Stimulated activated CD4-positive, alpha-beta T cell treated with anti-CD3 and anti-CD28 coated beads, Interleukin-2, amount 100 ng/mL, for 4 hours (primary cell): ENCODE measurements around the gene PRKN.
"Not testable (repeated sequence)": the region's sequence is repeated elsewhere in the genome, so short reads cannot be mapped to it uniquely, and the experiment has no call there.

ENCODE experiments used
- DNase-seq: peaks from one replicate; pipeline ENCODE4 v3.0.0-alpha.2; 2020; ENCODE audit warnings: low read depth

The PRKN gene

DNA sequence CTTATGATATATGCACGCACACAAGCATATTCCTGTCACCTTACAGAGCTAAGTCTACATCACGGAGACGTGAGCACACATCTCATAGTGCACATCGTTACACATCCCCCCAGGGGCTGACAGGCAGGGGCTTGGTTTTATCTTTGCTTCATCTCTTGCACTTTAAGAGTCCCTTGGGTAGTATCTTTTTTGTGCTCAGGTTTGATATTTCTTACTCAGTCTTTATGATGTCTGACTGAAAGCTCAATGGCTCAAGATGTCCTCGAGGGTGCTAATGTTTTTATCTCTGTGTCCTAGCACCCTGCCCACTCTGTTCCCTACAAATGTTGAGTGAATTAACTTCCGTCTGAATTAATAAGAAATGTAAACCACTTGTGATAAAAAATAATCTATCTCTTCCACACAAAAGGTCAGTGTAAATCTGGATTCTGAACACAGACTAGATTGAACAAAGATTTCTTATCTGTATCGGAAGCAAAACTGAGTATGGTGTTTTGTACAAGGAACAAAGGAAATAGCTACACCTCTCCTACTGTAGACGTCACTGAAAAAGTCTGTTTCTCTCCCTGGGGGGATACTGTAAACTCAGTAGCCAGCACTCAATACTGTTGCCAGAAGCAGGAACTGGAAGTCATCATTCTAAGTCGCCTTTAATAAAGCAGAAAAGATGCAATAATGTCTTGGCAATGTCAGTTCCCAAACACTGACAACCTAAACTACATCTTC, 195.1 kb downstream of the PRKN start:
- DNase-seq = no peak

DNA sequence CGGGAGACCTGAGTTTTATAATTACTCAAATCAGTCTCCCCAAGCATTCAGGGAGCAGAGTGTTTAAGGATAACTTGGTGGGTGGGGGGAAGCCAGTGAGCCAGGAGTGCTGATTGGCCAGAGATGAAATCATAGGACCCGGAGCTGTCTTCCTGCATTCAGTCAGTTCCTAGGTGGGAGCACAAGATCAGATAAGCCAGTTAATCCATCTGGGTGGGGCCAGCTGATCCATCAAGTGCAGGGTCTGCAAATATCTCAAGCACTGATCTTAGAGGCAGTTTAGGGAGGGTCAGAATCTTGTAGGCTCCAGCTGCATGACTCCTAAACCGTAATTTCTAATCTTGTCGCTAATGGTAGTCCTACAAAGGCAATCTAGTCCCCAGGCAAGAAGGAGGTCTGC, 196.2 kb downstream of the PRKN start:
- DNase-seq = not testable (repeated sequence)

DNA sequence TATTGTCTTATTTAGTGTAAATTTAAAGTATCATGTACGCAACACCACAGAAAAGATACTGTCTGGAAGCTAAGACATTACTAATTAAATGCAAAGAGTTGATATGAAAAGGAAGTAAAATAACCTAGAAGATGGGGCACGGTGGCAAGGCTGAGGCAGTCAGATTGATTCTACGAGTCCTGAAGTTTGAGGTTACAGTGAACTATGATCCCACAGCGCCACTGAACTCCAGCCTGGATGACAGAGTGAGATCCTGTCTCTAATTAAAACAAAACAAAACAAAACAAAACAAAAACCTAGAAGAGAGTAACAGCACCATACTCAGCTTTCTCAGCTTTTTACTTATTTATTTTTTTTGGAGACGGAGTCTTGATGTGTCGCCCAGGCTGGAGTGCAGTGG, 199.0 kb downstream of the PRKN start:
- no peak for DNase-seq

DNA sequence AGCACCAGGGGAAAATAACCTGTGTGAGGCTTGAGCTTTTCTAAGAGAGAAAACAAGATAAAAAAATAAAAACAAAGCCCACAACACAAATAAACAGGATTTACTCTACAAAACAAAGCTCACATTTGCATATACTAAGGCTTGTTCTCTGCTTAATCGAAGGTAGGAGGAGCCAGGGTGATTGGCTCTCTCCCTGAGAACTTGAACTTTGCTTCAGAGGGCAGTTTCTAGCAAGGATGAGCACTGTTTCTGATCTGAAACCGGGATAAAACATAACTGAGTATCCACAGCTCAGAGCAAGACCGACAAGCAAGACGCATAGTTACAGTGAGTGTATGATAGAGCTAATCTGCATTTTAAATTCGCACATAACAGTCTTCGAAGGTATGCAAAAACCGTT, 200.6 kb downstream of the PRKN start:
- DNase-seq = no peak

DNA sequence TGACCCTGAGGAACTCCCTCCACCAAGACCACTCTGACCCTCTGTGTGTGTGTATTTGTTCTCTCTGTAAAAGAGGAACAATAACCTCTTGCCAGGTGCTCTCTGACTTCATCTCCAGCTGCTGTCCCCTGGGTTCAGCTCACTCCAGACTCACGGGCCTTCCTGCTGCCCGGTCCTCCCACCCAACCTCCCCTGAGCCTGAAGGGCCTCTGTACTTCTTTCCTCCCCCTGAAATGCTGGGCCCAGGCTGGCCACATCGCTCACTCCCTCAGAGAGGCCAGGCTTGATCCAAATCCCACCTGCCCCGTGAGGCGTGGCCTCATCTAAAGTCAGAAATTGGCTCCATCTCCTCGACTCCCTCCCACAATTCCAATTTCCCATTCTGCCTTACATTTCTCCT, 202.4 kb downstream of the PRKN start:
- no peak for DNase-seq

DNA sequence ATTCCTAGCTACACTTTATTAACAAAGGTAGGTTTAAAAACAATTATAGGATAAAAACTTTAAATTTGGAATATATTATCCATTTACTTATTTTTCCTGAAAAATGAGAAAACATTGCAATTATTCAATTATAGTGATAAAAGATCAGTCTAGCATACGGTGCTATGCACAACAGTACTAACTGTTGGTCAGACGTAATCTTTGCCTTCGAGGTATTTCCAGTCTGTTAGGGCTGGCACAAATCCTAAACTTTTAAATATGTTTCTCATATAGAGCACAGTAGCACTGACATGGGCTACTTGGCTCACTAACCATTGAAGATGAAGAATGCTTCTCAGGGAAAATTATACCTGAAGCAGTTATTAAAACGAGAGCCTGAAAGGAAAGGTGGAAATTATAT, 214.8 kb downstream of the PRKN start:
- DNase-seq = no peak

DNA sequence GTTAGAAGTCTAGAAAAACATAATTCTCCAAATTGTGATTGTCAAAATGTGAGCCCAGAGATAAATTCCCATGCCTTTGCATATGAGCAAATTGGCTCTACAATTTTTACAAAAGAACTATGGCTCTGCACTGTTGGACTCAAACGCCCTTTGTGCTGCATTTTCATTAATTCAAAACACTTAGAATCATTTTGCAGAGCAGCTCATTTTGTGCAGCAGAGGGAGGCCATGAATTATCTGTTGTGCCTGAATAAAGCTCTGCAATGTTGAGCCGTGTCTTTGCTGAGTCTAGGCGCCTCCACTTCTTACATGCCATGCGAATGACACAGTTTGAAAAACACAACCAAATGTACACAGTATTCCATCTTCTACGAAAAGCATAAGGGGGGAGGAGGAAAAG, 230.2 kb downstream of the PRKN start:
- no peak for DNase-seq

DNA sequence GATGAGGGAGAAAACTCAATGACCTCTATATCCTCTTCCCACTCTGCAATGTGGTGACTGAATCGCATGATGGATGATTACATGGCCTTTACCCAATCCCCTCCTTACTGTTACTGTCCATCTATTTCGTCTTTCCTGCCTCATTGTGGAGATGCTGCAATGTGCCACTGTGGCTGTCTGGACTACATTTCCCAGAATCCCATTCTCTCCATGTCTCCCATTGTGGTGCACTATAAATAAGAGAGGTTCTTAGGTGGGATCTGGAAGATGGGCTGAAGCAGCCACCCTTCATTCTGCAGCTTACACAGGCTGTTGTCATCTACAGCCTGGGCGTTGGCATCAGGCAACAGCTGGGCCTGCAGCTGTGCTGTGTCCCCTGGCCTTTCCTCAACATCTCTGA, 233.6 kb downstream of the PRKN start:
- DNase-seq = no peak

DNA sequence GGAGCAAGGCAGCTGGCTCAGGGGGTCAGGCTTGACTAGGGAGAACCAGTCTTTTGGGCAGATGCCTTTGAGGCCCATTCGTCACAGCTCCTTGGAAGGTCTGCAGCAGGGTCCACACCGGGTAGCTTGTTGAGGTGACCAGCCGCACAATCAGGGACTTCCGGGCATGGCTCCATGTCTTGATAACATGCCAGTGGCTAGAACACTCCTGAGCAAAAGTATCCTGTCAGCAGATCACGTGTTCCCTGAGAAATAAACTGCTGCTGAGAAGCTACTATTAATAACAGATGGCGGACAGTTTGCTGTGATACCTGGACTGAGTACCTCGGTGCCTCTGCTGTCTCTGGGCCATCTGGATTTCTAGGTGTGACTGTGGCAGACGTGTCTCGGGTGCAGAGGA, 235.9 kb downstream of the PRKN start:
- DNase-seq = no peak

DNA sequence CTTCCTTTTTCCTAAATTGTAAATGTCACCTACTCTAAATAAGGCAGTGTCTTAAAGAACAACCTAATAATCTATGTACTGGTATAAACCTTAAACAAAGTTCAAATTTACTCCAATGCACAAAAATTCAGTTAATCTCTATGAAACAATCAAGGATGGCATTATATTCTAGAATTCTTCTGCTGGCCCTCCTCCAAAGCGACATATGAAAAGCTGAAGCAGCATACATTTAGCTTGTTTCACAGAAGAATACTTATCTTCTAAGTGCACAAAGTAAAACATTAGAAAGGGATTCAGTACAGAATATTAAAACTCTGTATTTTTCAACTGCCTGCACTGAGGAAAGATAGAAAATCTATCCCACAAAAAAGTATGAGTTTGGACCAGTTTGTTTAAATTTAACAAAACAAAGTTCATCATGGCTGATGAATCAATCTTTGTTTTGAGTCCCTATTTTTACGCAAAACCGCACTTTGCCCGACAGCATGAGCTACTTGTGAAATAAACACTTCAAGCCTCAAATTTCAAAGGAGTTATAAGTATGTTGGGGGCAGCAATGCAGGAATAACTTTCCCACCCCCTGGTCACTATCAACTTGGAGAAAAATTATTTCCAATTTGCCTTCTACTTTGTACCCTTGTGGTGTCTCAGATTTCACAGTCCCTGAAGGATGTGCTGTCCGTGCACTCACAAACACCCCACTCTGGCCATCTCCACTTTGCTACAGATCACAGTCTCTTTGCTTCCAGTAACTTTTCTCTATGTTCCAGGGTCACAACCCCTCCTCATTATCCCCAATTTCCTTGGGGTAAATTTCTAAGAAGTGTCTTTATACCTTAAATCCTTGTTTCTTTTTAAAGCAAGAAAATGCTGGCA, 238.2 kb downstream of the PRKN start:
- no peak for DNase-seq

DNA sequence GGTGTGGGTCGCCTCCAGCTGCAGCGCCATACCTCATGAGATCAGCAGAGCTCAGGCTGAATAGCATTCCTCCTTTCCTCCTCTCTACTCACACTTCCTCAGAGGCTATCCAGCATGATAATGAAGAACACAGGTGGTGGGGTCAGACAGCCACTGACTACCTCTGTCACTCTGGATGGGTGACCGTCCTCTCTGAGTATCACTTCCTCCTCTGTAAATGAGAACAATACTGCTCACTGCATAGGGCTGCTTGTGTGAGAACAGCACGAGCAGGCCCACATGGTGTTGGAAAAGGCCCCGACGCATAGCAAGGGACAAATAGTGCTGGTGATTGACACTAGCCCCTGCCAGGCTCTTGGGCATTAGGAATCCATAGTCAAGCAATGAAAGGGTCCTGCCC, 239.1 kb downstream of the PRKN start:
- no peak for DNase-seq

DNA sequence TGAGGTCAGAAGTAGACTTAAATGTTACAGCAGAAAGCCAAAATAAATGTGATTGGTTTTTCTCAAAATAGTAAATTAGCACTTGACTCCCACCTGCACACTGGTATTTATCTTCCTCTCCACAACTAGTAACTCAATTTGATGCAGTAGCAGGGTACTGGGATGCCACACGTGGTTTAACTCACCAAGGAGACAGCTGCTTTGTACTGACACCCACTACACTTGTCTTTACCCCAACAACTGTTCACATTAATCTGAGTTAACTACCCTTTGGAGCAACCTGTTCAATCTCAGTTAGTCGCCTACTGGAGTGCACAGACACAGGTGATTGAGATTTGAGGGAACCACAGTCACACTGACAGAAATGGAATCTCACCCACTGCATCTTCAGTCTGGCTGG, 242.1 kb downstream of the PRKN start:
- no peak for DNase-seq

DNA sequence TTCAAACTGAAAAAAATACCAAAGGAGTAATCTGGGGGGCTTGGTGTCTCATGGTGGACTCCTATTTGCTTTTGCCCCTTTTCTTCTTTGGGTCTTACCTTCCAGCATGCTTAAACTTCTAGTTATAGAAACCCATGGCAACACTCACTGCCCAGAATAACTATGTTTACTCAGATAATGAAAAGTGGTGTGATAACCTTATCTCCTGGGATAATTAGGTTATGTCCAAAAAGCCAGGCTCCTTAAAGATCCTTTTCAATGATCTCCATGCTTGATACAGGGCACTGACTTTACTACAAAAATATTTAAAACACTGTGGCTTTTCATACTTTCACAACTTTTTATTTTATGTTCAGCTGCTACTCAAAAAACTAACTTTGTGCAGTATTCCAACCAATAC, 245.6 kb downstream of the PRKN start:
- no peak for DNase-seq

DNA sequence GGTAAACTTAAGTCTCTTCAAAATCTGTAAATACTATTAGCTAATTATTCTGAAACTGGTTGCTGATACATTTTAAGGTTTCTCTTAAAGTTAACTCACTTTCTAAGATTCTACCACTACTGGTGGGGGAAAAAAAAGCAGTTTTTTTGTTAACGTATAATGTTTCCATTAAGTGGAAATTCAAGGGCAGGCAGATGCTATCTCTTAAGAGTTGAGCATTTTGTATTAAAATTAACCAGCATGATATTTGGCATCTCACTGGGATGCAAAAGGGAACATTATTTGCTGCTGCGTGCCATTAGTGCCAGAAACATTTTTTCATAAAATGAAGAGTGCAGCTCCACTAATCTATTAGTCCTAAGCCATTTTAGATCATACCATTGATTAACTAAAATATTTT, 246.2 kb downstream of the PRKN start:
- DNase-seq = no peak

DNA sequence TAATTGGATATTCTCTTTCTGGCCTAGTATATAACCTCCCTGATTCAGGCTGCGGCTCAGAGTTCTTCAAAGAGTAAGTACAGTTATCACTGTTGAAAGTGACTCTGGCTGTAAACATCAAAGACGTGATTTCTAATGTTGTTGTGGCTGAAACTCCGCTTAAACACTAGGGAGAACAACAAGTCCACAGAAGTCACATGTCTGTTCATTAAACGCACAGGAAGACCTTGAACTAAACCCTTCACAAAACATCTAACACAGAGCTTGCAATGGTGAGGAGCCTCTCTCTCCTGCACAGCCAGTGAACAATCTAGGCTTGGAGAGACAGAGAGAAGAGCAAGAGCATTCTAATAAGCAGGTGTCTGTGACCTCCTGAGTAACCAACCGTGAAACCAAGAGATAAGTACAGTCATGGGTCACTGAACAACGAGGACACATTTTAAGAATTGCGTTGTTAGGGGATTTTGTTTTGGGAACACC, 249.3 kb downstream of the PRKN start:
- no peak for DNase-seq

DNA sequence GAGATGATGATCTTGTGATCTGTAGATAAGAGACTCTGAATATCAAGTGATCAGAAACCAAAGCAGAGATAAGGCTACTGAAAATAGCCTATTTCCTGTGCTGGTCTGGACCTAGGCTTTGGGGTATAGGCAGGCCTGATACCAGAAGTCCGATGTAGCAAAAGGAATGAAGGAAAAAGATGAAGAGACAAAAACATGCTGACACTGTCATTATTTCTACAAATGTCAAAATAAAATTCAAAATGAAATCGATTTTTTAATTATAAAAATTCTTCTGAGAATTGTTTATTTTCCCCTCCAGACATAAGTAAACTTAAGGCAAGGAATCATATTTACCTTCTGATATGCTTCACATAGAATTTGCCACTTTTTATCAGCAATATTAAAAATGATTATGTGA, 252.8 kb downstream of the PRKN start:
- DNase-seq = no peak

DNA sequence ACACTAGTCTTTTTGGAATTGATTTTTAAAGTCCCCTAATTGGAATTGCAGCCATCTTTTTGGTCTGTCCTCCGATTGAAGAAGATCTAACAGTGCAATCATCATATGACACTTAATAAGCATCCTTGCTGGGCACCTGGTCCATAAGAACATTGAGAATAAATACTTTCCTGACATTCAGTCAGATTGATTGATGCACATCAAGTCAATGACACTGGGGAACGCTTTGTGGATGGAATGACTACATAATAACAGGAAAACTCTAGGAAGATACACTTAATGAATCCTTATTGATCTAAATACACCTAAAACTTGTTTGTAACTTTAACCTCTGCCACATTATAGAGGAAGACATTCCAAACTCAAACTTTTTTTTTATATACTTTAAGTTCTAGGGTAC, 255.7 kb downstream of the PRKN start:
- DNase-seq = no peak

DNA sequence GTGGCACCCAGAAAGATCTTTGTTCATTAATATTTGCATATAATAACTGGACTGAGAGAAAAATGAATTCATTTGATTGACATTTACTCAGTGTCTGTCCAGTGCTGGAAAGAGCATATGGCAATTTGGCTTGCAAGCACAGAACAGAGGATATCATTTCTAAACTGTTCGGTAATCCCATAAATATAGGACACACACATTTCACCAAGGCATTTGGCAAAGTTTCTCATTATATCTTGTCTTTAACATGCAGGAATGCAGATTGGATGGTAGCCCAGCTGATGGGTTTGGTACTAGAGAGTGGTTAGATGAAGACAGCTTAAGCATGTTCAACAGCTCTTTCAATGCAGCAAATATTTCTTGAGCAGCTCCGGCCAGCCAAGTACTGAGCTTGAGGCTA, 259.2 kb downstream of the PRKN start:
- no peak for DNase-seq

DNA sequence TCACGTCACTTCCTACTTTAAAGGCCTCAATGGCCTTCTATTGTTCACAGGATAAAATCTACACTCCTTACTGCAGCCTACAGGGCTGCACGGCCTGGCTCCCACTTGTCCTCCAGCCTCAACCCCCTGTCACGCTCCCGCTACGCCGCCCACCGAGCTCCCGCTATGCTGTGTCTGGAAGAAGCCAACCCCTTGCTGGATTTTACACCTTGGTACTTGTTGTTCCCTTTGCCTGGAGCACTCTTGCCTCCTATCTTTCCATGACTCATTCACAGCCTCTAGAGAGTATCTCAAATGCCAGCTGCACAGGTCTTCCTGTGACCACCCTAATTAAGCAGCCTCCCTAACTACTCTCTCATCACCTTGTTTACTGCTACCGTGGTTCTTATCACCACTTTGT, 259.9 kb downstream of the PRKN start:
- no peak for DNase-seq

DNA sequence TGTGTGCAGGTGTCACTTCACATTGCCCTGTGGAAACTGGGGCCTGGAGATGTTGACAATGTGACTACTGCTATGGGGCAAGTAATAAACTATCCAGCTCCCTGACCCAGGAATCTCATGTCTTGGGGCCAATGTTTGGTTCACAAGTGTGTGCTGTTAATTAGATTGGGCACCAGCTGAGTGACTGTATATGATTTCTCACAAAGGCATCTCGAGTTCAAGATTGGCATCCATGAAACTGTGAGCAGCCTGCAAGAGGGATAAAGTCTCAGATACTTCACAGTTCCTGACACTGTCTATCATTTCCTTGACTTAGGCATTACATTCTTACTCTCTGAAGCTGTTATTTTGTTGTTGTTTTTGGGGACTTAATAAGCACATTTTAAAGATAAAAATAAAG, 264.0 kb downstream of the PRKN start:
- no peak for DNase-seq

DNA sequence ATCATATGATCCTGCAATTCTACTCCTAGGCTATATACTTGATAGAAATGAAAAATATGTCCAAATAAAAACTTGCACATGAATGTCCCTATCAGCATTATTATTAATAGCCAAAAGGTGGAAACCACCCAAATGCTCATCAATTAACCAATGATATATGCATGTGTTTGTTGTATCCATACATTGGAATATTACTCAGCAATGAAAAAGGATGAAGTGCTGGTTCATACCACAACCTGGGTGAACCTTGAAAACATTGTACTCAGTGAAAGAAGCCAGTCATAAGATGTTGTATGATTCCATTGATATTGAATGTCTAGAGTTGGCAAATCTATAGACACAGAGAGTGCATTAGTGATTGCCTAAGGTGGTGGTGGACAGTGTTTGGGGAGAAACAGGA, 267.6 kb downstream of the PRKN start:
- no peak for DNase-seq

DNA sequence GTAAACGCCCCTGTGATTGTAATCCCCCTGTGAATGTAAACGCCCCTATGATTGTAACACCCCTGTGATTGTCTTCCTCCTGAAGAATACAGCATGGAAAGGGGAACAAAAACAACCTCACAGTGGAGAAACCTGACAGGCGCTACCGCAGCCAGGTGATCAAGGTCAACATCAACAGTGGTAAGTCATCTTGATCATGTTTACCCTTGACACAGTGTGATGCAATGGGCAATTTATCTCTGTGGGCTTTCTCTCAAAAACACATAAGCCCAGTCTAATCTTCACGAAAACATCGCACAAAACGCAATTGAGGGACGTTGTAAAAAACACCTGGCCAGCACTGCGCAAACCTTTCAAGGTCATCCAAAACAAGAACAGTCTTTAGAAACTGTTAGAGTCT, 277.2 kb downstream of the PRKN start:
- DNase-seq = no peak

DNA sequence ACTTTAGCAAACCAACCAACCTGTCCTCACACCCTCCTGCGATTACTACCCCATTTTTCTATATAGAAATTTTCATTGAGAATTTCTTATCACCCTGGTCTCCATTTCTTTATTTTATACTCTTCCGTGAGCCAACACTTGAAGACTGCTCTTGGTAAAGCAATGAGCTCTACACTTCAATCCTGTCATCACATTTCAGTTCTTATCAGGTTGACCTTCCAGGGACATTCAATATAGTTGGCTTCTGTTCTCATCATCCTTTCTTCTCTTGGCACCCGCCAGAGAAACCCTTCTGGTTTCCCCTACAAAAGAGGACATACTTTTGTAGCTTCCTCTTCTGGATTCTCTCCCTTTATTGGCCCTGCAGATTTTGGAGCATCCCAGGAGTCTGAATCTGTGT, 279.3 kb downstream of the PRKN start:
- no peak for DNase-seq

DNA sequence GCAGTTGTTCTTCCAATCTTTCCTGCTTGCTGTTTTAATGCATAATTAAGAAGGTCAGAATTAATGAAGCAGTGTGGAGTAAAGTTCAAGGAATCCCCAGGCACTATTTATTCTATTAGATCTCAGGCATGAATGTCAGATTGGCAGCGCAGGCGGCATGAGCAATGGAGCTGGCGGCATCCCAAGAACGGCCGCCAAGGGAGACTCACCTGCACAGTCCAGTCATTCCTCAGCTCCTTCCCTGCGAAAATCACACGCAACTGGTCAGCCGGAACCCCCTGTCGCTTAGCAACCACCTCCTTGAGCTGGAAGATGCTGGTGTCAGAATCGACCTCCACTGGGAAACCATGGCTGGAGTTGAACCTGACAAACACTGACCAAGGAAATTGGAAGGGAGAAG, 284.5 kb downstream of the PRKN start:
- DNase-seq = no peak
